Measurements from ENCODE around the gene IL21R.

IL21R gene

GRCh38 chr16:27367461-27368357, 34.3 kb upstream of the IL21R start:
- no peak overlapping the region for H3K4me3 ChIP-seq (ENCODE audit: low read length)
- peak; percentile 75 for DNase-seq (ENCODE audit: low read depth)
- TF ChIP-seq CTCF (IDR thresholded peaks at IDR 0.05; ENCODE audit: insufficient read depth, low read depth, low read length, missing control alignments) = peak; percentile 83

GRCh38 chr16:27368358-27368722, 33.6 kb upstream of the IL21R start:
- TF ChIP-seq CTCF (IDR thresholded peaks at IDR 0.05; ENCODE audit: insufficient read depth, low read depth, low read length, missing control alignments) = no peak
- no peak for DNase-seq (ENCODE audit: low read depth)
- no peak overlapping the region for H3K4me3 ChIP-seq (ENCODE audit: low read length)

GRCh38 chr16:27369806-27370205, 32.2 kb upstream of the IL21R start:
- DNase-seq (ENCODE audit: low read depth) = no peak
- TF ChIP-seq CTCF (IDR thresholded peaks at IDR 0.05; ENCODE audit: insufficient read depth, low read depth, low read length, missing control alignments) = no peak
- no peak overlapping the region for H3K4me3 ChIP-seq (ENCODE audit: low read length)

- TF ChIP-seq CTCF (IDR thresholded peaks at IDR 0.05; ENCODE audit: insufficient read depth, low read depth, low read length, missing control alignments) = no peak
- no peak overlapping the region for H3K4me3 ChIP-seq (ENCODE audit: low read length)
- no peak for DNase-seq (ENCODE audit: low read depth)
Measured at GRCh38 chr16:27370318-27370717, 31.7 kb upstream of the IL21R start.

- TF ChIP-seq CTCF (IDR thresholded peaks at IDR 0.05; ENCODE audit: insufficient read depth, low read depth, low read length, missing control alignments) = no peak
- DNase-seq (ENCODE audit: low read depth) = no peak
- no peak overlapping the region for H3K4me3 ChIP-seq (ENCODE audit: low read length)
Measured at GRCh38 chr16:27373312-27373711, 28.7 kb upstream of the IL21R start.

- TF ChIP-seq CTCF (IDR thresholded peaks at IDR 0.05; ENCODE audit: insufficient read depth, low read depth, low read length, missing control alignments) = no peak
- no peak for DNase-seq (ENCODE audit: low read depth)
- no peak overlapping the region for H3K4me3 ChIP-seq (ENCODE audit: low read length)
Measured at GRCh38 chr16:27374221-27374803, 27.7 kb upstream of the IL21R start.

Data from epithelial cell of esophagus (primary cell).